Keratinocyte (primary cell): Measurements from ENCODE around the gene FBXO17. TPM values are rescaled to one million over a fixed set of nuclear protein-coding genes. Genes with fewer than 3 reads are reported as not detected.

Source experiments
- DNase-seq: peaks from one replicate; pipeline ENCODE4 v3.0.0-alpha.2; 2011; ENCODE audit warnings: low read depth, missing footprints, low spot score
- FAIRE-seq: peaks from 2 replicates; lab custom pipeline; 2011; peaks lifted over from hg19 to GRCh38; lab: Jason Lieb, UNC
- H2AFZ ChIP-seq: 2 replicates; pipeline ENCODE4 v1.6.0; 2012; ENCODE audit warnings: low read length, control low read depth, inconsistent platforms; ENCODE audit not compliant: control insufficient read depth
- H3K27ac ChIP-seq: 2 replicates; pipeline ENCODE4 v1.5.1; 2011; ENCODE audit warnings: low read length; ENCODE audit not compliant: control insufficient read depth, insufficient read depth
- H3K27me3 ChIP-seq: 3 replicates; pipeline ENCODE4 v1.6.0; 2011; ENCODE audit warnings: low read length; ENCODE audit not compliant: control insufficient read depth, insufficient read depth; ENCODE audit errors: extremely low read depth
- H3K36me3 ChIP-seq, 2 experiments: 2 replicates in 1 of 2; 3 replicates in 1 of 2; pipeline ENCODE4 v1.5.1; 2011; ENCODE audit warnings: low read length in 2 of 2, mild to moderate bottlenecking in 1 of 2; ENCODE audit not compliant: control insufficient read depth in 2 of 2, insufficient read depth in 2 of 2; ENCODE audit errors: extremely low read depth in 1 of 2
- H3K4me1 ChIP-seq: 3 replicates; pipeline ENCODE4 v1.5.1; 2011; ENCODE audit warnings: low read length; ENCODE audit not compliant: control insufficient read depth, insufficient read depth; ENCODE audit errors: extremely low read depth
- H3K4me2 ChIP-seq: 3 replicates; pipeline ENCODE4 v1.6.0; 2011; ENCODE audit warnings: low read depth, low read length; ENCODE audit not compliant: control insufficient read depth, insufficient read depth; ENCODE audit errors: extremely low read depth
- H3K4me3 ChIP-seq, 3 experiments: fragments of 200-600 bp in 1 of 3; sonication (generic) in 1 of 3; 2 replicates in 2 of 3; 3 replicates in 1 of 3; pipeline ENCODE4 v1.5.1; 2011 to 2016; ENCODE audit warnings: low read length in 3 of 3, mild to moderate bottlenecking in 3 of 3, control low read depth in 2 of 3, inconsistent platforms in 1 of 3, low read depth in 1 of 3, mixed read lengths in 1 of 3, mixed run types in 1 of 3, moderate library complexity in 1 of 3; ENCODE audit not compliant: control insufficient read depth in 2 of 3, insufficient read depth in 2 of 3; ENCODE audit errors: extremely low read depth in 1 of 3
- H3K79me2 ChIP-seq: 2 replicates; pipeline ENCODE4 v1.6.0; 2012; ENCODE audit warnings: low read length; ENCODE audit not compliant: control insufficient read depth, insufficient read depth
- H3K9ac ChIP-seq: 3 replicates; pipeline ENCODE4 v1.6.0; 2011; ENCODE audit warnings: low read length; ENCODE audit not compliant: control insufficient read depth, insufficient read depth; ENCODE audit errors: extremely low read depth
- H3K9me1 ChIP-seq: 3 replicates; pipeline ENCODE4 v1.6.0; 2011; ENCODE audit warnings: low read length; ENCODE audit not compliant: control insufficient read depth, insufficient read depth; ENCODE audit errors: extremely low read depth
- H3K9me3 ChIP-seq: 2 replicates; pipeline ENCODE4 v1.5.1; 2012; ENCODE audit warnings: low read depth, low read length; ENCODE audit not compliant: control insufficient read depth
- H4K20me1 ChIP-seq: 3 replicates; pipeline ENCODE4 v1.6.0; 2011; ENCODE audit warnings: low read length; ENCODE audit not compliant: control insufficient read depth, insufficient read depth; ENCODE audit errors: extremely low read depth
- CTCF ChIP-seq, 3 experiments: IDR thresholded peaks in 1 of 3; conservative IDR thresholded peaks in 1 of 3; optimal IDR thresholded peaks in 1 of 3; 2 replicates in 2 of 3; 3 replicates in 1 of 3; pipeline versions ENCODE3 to v1.5.1; 2011; ENCODE audit warnings: low read length in 3 of 3, mild to moderate bottlenecking in 3 of 3, moderate library complexity in 2 of 3, control low read depth in 1 of 3, inconsistent platforms in 1 of 3; ENCODE audit not compliant: insufficient read depth in 2 of 3; ENCODE audit errors: extremely low read depth in 1 of 3
- EZH2 ChIP-seq: IDR thresholded peaks from one replicate; pipeline ENCODE4 v1.6.1; 2012; ENCODE audit warnings: inconsistent platforms, mild to moderate bottlenecking, low read length, moderate library complexity
- dilution Hi-C: fragments of 300-500 bp; cut with MboI; formaldehyde crosslinking; loops from one replicate; pipeline ENCODE4 v1.7.0; 2020; ENCODE audit warnings: low sequenced_read_pairs; ENCODE audit not compliant: extremely low pct_ligation_motif_present
- polyA minus RNA-seq, 3 experiments: library from RNA; depleted of rRNA, polyadenylated mRNA; stranded (reverse); fragments of >200 nt; gene quantifications; 1 replicate in 1 of 3; 2 replicates in 1 of 3; 3 replicates in 1 of 3; pipeline ENCODE4 v1.2.3, GENCODE V29; 2011
- polyA plus RNA-seq, 5 experiments: library from polyadenylated mRNA; depleted of rRNA in 3 of 5; stranded (reverse) in 3 of 5; stranded (forward) in 1 of 5; unstranded in 1 of 5; fragments of >200 nt; gene quantifications; 1 replicate in 1 of 5; 2 replicates in 3 of 5; 3 replicates in 1 of 5; pipeline versions ENCODE4 v1.2.1 to v1.2.3, GENCODE V29; 2011 to 2012; ENCODE audit warnings: missing spikeins in 2 of 5, low read depth in 1 of 5, low replicate concordance in 1 of 5

Gene FBXO17
- polyA plus RNA-seq = 5.4 to 7.7 TPM (median 6.5 TPM) in 3 replicates
- polyA plus RNA-seq (2011; ENCODE audit: low read depth) = 1.5 TPM
- polyA plus RNA-seq (2011; cell fraction: cytosol; rRNA removed) = 2.8 and 5.6 TPM in 2 replicates
- 12.9 and 16.2 TPM in 2 replicates for polyA plus RNA-seq (2011; cell fraction: nucleus; rRNA removed)
- polyA plus RNA-seq (2012; ENCODE audit: low replicate concordance) = 6.1 and 10.3 TPM in 2 replicates
- polyA minus RNA-seq = 3.2 to 6.6 TPM (median 5.0 TPM) in 3 replicates
- 3.8 TPM for polyA minus RNA-seq (2011; cell fraction: cytosol; rRNA and poly(A)+ RNA removed)
- polyA minus RNA-seq (2011; cell fraction: nucleus; rRNA and poly(A)+ RNA removed) = 4.0 and 4.1 TPM in 2 replicates

GRCh38 chr19:38975214-38975860, at the start of gene FBXO17:
TSS of gene FBXO17 (minus strand) at chr19:38975742. CDS start at chr19:38950319, 25,423 bp downstream.
- no peaks in the 10 kb centered on the region for H3K36me3 ChIP-seq
- H3K4me1 ChIP-seq = peaks cover 7% of the 10 kb centered on the region
- TF ChIP-seq CTCF (optimal IDR thresholded peaks at IDR 0.05 in 1 of 3, IDR thresholded peaks at IDR 0.05 in 1 of 3, conservative IDR thresholded peaks at IDR 0.05 in 1 of 3; ENCODE audit: extremely low read depth in 1 of 3, insufficient read depth in 2 of 3, low read length in 3 of 3) = no peak
- no peak for TF ChIP-seq EZH2
- H4K20me1 ChIP-seq = no peaks in the 10 kb centered on the region
- H3K79me2 ChIP-seq = no peaks in the 10 kb centered on the region
- dilution Hi-C loops = no loop called here
- FAIRE-seq = no peak
- H2AFZ ChIP-seq = peak within 1 kb of the TSS; percentile 87
- peak within 1 kb of the TSS; percentile 78 for H3K9ac ChIP-seq
- no peak for DNase-seq
- H3K27me3 ChIP-seq = no peaks in the 10 kb centered on the region
- no peaks in the 10 kb centered on the region for H3K9me1 ChIP-seq
- H3K9me3 ChIP-seq = no peaks in the 10 kb centered on the region
- peak within 1 kb of the TSS; percentile 75 for H3K27ac ChIP-seq
- peak within 1 kb of the TSS; percentile 83 for H3K4me2 ChIP-seq
- H3K4me3 ChIP-seq = peak within 1 kb of the TSS; percentile 56 to 73 (median 71)

- no peaks in the 10 kb centered on the region for H3K9me1 ChIP-seq
- H3K4me2 ChIP-seq = no peak overlapping the region
- no peak for FAIRE-seq
- H3K79me2 ChIP-seq = no peaks in the 10 kb centered on the region
- H3K9ac ChIP-seq = no peak overlapping the region
- H3K27me3 ChIP-seq = no peaks in the 10 kb centered on the region
- no peak for TF ChIP-seq CTCF (optimal IDR thresholded peaks at IDR 0.05 in 1 of 3, IDR thresholded peaks at IDR 0.05 in 1 of 3, conservative IDR thresholded peaks at IDR 0.05 in 1 of 3; ENCODE audit: extremely low read depth in 1 of 3, insufficient read depth in 2 of 3, low read length in 3 of 3)
- no peak for TF ChIP-seq EZH2
- H3K4me3 ChIP-seq = no peak overlapping the region
- no peaks in the 10 kb centered on the region for H4K20me1 ChIP-seq
- no peak overlapping the region for H2AFZ ChIP-seq
- H3K9me3 ChIP-seq = no peaks in the 10 kb centered on the region
- H3K4me1 ChIP-seq = no peaks in the 10 kb centered on the region
- dilution Hi-C loops = no loop called here
- DNase-seq = no peak
- no peak overlapping the region for H3K27ac ChIP-seq
- no peaks in the 10 kb centered on the region for H3K36me3 ChIP-seq
Observed at GRCh38 chr19:39024875-39025641, 49.5 kb upstream of the FBXO17 start.
